ENCODE data around the gene FIP1L1.

GRCh38 chr4:53365486-53366300, 11.7 kb upstream of the FIP1L1 start, which contains the start of gene SCFD2:
- TF ChIP-seq CTCF (IDR thresholded peaks at IDR 0.05; ENCODE audit: low read length) (no peak), EZH2 (IDR thresholded peaks at IDR 0.05; ENCODE audit: borderline replicate concordance, low read length) (no peak)

All from OCI-LY1 (cell line).